Measurements from ENCODE around the gene AGMO. TPM values are rescaled to one million over a fixed set of nuclear protein-coding genes. Genes with fewer than 3 reads are reported as not detected.

The AGMO gene
- total RNA-seq, 1 experiment from 2014 or later: not detected

GRCh38 chr7:15225981-15226380 is 335.8 kb downstream of the AGMO start:
- Histone ChIP-seq H3K27me3 (ENCODE audit: insufficient read depth, low read length) (no peaks in the 10 kb centered on the region), H3K4me3 (replicated peaks in 1 of 2; ENCODE audit: low read depth in 1 of 2, low read length in 2 of 2) (no peak overlapping the region), H3K27ac (ENCODE audit: low read depth, low read length) (no peak overlapping the region), H3K9me3 (ENCODE audit: control insufficient read depth in 1 of 2, insufficient read depth in 1 of 2, low read depth in 1 of 2, low read length in 2 of 2) (no peaks in the 10 kb centered on the region), H3K4me2 (ENCODE audit: low read length) (no peak overlapping the region), H3K9me2 (ENCODE audit: insufficient read depth) (no peaks in the 10 kb centered on the region; the same call in 1 of the 2 replicates), H3K9ac (ENCODE audit: low read length) (no peak overlapping the region), H3K79me2 (ENCODE audit: insufficient read depth, low read length) (no peaks in the 10 kb centered on the region), H4K20me1 (ENCODE audit: insufficient read depth) (no peaks in the 10 kb centered on the region), H2AFZ (ENCODE audit: low read depth, low read length, poor library complexity, severe bottlenecking) (no peak overlapping the region), H3K36me3 (ENCODE audit: control insufficient read depth in 1 of 2, insufficient read depth in 2 of 2, low read length in 2 of 2) (no peaks in the 10 kb centered on the region), H3K4me1 (ENCODE audit: control insufficient read depth in 1 of 2, insufficient read depth in 2 of 2, low read length in 2 of 2) (no peaks in the 10 kb centered on the region)
- DNase-seq (ENCODE audit: low read depth, low spot score) (no peak), ATAC-seq (no peak)
- BruUV-seq (replicated peaks): no TSS peak
- no peak for TF ChIP-seq TCF7L2 (IDR thresholded peaks at IDR 0.05; ENCODE audit: borderline replicate concordance, extremely low read depth, insufficient read depth, insufficient read length)
- no peak for TF ChIP-seq ZBTB33 (IDR thresholded peaks at IDR 0.05; ENCODE audit: extremely low read depth, insufficient replicate concordance, low read length)
- TF ChIP-seq EZH2 (IDR thresholded peaks at IDR 0.05): no peak
- no peak for TF ChIP-seq JUND (IDR thresholded peaks at IDR 0.05)
- RAD21 ChIA-PET (ENCODE audit: low non-redundant PET in 1 of 2, low total read pairs in 2 of 2, uncharacterized antibody in 2 of 2, unreplicated experiment in 2 of 2): no interaction called here
- intact Hi-C loops (cut with micrococcal nuclease): no loop called here
- POLR2A ChIA-PET: no interaction called here
- CTCF ChIA-PET: no interaction called here

- H3K27ac ChIP-seq (ENCODE audit: low read depth, low read length): no peak overlapping the region
- intact Hi-C loops (cut with micrococcal nuclease): no loop called here
- no peaks in the 10 kb centered on the region for H3K4me1 ChIP-seq (ENCODE audit: control insufficient read depth in 1 of 2, insufficient read depth in 2 of 2, low read length in 2 of 2)
- no peaks in the 10 kb centered on the region for H4K20me1 ChIP-seq (ENCODE audit: insufficient read depth)
- RAD21 ChIA-PET (ENCODE audit: low non-redundant PET in 1 of 2, low total read pairs in 2 of 2, uncharacterized antibody in 2 of 2, unreplicated experiment in 2 of 2): no interaction called here
- H3K79me2 ChIP-seq (ENCODE audit: insufficient read depth, low read length): no peaks in the 10 kb centered on the region
- no peak overlapping the region for H3K4me2 ChIP-seq (ENCODE audit: low read length)
- BruUV-seq (replicated peaks): no TSS peak
- no peaks in the 10 kb centered on the region; the same call in 1 of the 2 replicates for H3K9me2 ChIP-seq (ENCODE audit: insufficient read depth)
- H3K4me3 ChIP-seq (replicated peaks in 1 of 2; ENCODE audit: low read depth in 1 of 2, low read length in 2 of 2): no peak overlapping the region
- CTCF ChIA-PET: no interaction called here
- H2AFZ ChIP-seq (ENCODE audit: low read depth, low read length, poor library complexity, severe bottlenecking): no peak overlapping the region
- ATAC-seq (no peak), DNase-seq (ENCODE audit: low read depth, low spot score) (no peak)
- POLR2A ChIA-PET: no interaction called here
- no peaks in the 10 kb centered on the region for H3K9me3 ChIP-seq (ENCODE audit: control insufficient read depth in 1 of 2, insufficient read depth in 1 of 2, low read depth in 1 of 2, low read length in 2 of 2)
- TF ChIP-seq ZNF274 (IDR thresholded peaks at IDR 0.05; ENCODE audit: low read depth, low read length) (no peak), TCF7L2 (IDR thresholded peaks at IDR 0.05; ENCODE audit: borderline replicate concordance, extremely low read depth, insufficient read depth, insufficient read length) (no peak), EZH2phosphoT487 (IDR thresholded peaks at IDR 0.05; ENCODE audit: borderline replicate concordance) (no peak), POLR2AphosphoS5 (IDR thresholded peaks at IDR 0.05; ENCODE audit: low read depth, low read length) (no peak), FOSL1 (IDR thresholded peaks at IDR 0.05; ENCODE audit: low read depth) (no peak), EGR1 (IDR thresholded peaks at IDR 0.05; ENCODE audit: low read depth) (no peak), SIN3A (IDR thresholded peaks at IDR 0.05; ENCODE audit: low read depth) (no peak), EZH2 (IDR thresholded peaks at IDR 0.05) (no peak), SP1 (IDR thresholded peaks at IDR 0.05; ENCODE audit: low read depth) (no peak), ZFX (IDR thresholded peaks at IDR 0.05) (no peak), MAX (IDR thresholded peaks at IDR 0.05) (no peak), ATF3 (IDR thresholded peaks at IDR 0.05) (no peak), REST (IDR thresholded peaks at IDR 0.05; ENCODE audit: low read depth) (no peak), YY1 (IDR thresholded peaks at IDR 0.05; ENCODE audit: extremely low read depth, insufficient replicate concordance, low read depth, low read length) (no peak)
- H3K27me3 ChIP-seq (ENCODE audit: insufficient read depth, low read length): no peaks in the 10 kb centered on the region
- no peaks in the 10 kb centered on the region for H3K36me3 ChIP-seq (ENCODE audit: control insufficient read depth in 1 of 2, insufficient read depth in 2 of 2, low read length in 2 of 2)
- H3K9ac ChIP-seq (ENCODE audit: low read length): no peak overlapping the region
Observed at GRCh38 chr7:15219758-15220157, 342.1 kb downstream of the AGMO start.
